Ovary (tissue), 9 donors: Measurements from ENCODE around the gene STIP1. TPM values are rescaled to one million over a fixed set of nuclear protein-coding genes. Genes with fewer than 3 reads are reported as not detected.

ENCODE experiments used
- DNase-seq, 5 donors: peaks; one replicate each; pipeline ENCODE4 v3.0.0-alpha.2; 2019 to 2020
- H3K27ac ChIP-seq, 2 donors: fragments of 200-600 bp; one replicate each; pipeline versions ENCODE4 v1.5.1 to v1.8.0; 2019 to 2022
- H3K27me3 ChIP-seq: fragments of 200-600 bp; one replicate; pipeline ENCODE4 v1.8.0; 2022
- H3K36me3 ChIP-seq: fragments of 200-600 bp; sonication (generic); one replicate; pipeline ENCODE4 v1.5.1; 2019
- H3K4me1 ChIP-seq: one replicate; pipeline ENCODE4 v1.8.1; 2013; ENCODE audit warnings: mild to moderate bottlenecking, moderate library complexity; ENCODE audit not compliant: insufficient read depth
- H3K4me3 ChIP-seq: fragments of 200-600 bp; sonication (generic); one replicate; pipeline ENCODE4 v1.5.1; 2017
- H3K9me3 ChIP-seq, 2 donors: fragments of 200-600 bp in 1 of 2; sonication (generic) in 1 of 2; one replicate each; pipeline versions ENCODE4 v1.5.1 to v1.8.1; 2013 to 2019; ENCODE audit warnings: mild to moderate bottlenecking in 1 of 2, moderate library complexity in 1 of 2
- EP300 ChIP-seq: sonication (generic); formaldehyde crosslinking; IDR thresholded peaks from one replicate; pipeline ENCODE4 v1.6.1; 2017; ENCODE audit warnings: antibody characterized with exemption
- POLR2A ChIP-seq: fragments of 450-650 bp; IDR thresholded peaks from one replicate; pipeline ENCODE4 v1.6.1; 2017; ENCODE audit warnings: antibody characterized with exemption, mild to moderate bottlenecking, moderate library complexity
- WGBS, 3 donors: extraction: QIAGEN DNeasy Blood & Tissue Kit in 1 of 3; methylation state at CpG; one replicate each; pipeline versions ENCODE4 v1.1.5 to v1.1.7; 2013 to 2017; 5-methylcytosine and 5-hydroxymethylcytosine counted together
- intact Hi-C, 4 donors: fragments of 100-400 bp; cut with DNase I; formaldehyde crosslinking; loops; one replicate each; pipeline versions ENCODE4 v1.11.0 to v1.15.1; 2022 to 2023
- polyA plus RNA-seq, 2 donors: library from polyadenylated mRNA; stranded (reverse); fragments of 200-250 nt in 1 of 2; fragments of 350-450 nt in 1 of 2; fragmentation: Illumina TruSeq in 1 of 2; extraction: RNeasy Lipid Tissue Mini Kit (QIAGEN cat#74804) in 1 of 2; gene quantifications; one replicate each; pipeline ENCODE4 v1.2.3, GENCODE V29; 2013 to 2014
- total RNA-seq, 7 donors: library from RNA; depleted of rRNA in 2 of 7; stranded (reverse); fragments of >200 nt in 2 of 7; fragmentation: NEBNext Ultra II Directional in 3 of 7; extraction: Animal tissue kit (Norgen Biotek cat#: 25700) in 3 of 7; gene quantifications; one replicate each; pipeline versions ENCODE4 v1.1.0 to v1.2.4, GENCODE V29; 2016 to 2023
- TF ChIP-seq, protein P1 (sequence below), 3 donors: fragments of 450-650 bp in 2 of 3; fragments of 200-600 bp in 1 of 3; IDR thresholded peaks; one replicate each; pipeline versions ENCODE4 v1.5.1 to v1.8.0; 2016 to 2022; ENCODE audit warnings: antibody characterized with exemption in 3 of 3, mild to moderate bottlenecking in 1 of 3
- donor health status: DM: no; HTN: no; CAD: no; lungs with moderate emphysema.
- donor health status: DM: no; HTN: no; CAD: no.
- donor health status: Bipolar disorder and iron deficiency.
- donor health status: DM: yes; HTN: yes; CAD: no.
- donor health status: DM: no; HTN: no; CAD: no.
- donor health status: DM: yes; HTN: yes; CAD: no.

The STIP1 gene
- total and polyA plus RNA-seq, 9 donors: 48.4 to 238 (median 111) TPM

DNA sequence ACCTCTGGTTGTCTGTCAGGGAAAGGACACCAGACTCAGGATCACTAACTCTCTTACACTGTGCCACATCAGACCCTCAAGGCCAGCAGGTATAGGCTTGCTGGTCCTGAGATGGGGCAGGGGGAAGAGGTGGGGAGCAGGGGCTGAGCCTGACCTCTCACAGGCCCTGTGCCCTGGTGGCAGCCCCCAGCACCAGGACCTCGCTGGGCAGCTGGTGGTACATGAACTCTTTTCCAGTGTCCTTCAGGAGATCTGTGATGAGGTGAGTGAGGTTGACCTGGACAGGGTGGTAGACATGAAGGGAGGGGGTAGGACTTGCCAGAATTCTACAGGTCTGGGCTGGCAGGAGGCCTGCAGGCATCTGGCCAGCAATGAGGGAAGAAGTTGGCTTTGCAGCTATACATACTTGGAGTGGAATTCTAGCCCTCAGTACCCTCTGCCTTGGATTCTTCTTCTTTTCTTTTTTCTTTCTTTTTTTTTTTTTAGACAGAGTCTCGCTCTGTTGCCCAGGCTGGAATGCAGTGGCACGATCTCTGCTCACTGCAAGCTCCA lies 41.5 kb downstream of the STIP1 start:
- H3K27me3 ChIP-seq: no peaks in the 10 kb centered on the region
- H3K4me1 ChIP-seq: peaks cover 25% of the 10 kb centered on the region
- peak overlapping the region in 1 of 2 donors; percentile 62 for H3K27ac ChIP-seq
- H3K9me3 ChIP-seq: no peaks in the 10 kb centered on the region
- 75 to 83% (median 76%) methylated on average over 3 of the region's 3 CpGs for WGBS, 3 donors
- peak in 2 of 5 donors; percentile 24 to 30 for DNase-seq
- no peaks in the 10 kb centered on the region for H3K36me3 ChIP-seq
- H3K4me3 ChIP-seq: no peak overlapping the region
- TF ChIP-seq POLR2A: no peak
- TF ChIP-seq EP300: no peak
- TF ChIP-seq, protein P1, sequence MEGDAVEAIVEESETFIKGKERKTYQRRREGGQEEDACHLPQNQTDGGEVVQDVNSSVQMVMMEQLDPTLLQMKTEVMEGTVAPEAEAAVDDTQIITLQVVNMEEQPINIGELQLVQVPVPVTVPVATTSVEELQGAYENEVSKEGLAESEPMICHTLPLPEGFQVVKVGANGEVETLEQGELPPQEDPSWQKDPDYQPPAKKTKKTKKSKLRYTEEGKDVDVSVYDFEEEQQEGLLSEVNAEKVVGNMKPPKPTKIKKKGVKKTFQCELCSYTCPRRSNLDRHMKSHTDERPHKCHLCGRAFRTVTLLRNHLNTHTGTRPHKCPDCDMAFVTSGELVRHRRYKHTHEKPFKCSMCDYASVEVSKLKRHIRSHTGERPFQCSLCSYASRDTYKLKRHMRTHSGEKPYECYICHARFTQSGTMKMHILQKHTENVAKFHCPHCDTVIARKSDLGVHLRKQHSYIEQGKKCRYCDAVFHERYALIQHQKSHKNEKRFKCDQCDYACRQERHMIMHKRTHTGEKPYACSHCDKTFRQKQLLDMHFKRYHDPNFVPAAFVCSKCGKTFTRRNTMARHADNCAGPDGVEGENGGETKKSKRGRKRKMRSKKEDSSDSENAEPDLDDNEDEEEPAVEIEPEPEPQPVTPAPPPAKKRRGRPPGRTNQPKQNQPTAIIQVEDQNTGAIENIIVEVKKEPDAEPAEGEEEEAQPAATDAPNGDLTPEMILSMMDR (IDR thresholded peaks at IDR 0.05): no peak
- intact Hi-C loops: no loop called here

DNA sequence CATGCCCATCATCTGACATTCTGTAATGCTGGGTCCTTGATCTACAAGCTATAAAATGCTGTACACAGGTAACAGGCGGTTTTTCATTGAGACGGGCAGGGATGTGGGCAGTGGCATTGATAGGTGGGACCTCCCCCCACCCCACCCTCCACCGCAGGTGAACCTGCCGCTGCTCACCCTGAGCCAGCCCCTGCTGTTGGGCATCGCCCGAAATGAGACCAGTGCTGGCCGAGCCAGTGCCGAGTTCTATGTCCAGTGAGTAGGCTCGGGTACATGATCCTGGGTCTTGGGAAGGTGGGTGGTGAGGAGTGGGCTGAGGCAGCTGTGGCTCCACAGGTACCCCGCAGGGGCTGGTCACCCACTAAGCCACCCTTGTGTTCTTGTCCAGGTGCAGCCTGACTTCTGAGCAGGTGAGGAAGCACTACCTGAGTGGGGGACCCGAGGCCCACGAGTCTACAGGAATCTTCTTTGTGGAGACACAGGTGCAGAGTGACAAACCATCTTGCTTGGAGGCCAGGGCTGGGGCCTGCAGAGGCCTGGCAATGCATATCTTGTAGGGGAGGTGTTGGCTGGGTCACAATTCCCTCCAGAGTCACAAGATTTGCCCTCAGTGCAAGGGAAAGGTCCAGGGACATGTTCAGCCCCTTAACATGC lies 43.2 kb downstream of the STIP1 start:
- TF ChIP-seq POLR2A: no peak
- TF ChIP-seq, protein P1 (IDR thresholded peaks at IDR 0.05): no peak
- TF ChIP-seq EP300: no peak
- no peaks in the 10 kb centered on the region for H3K27me3 ChIP-seq
- peak in 3 of 5 donors; percentile 31 to 43 (median 41) for DNase-seq
- 80 to 92% (median 83%) methylated on average over 10 to 12 of the region's 12 CpGs for WGBS, 3 donors
- H3K4me1 ChIP-seq: peaks cover 29% of the 10 kb centered on the region
- no peaks in the 10 kb centered on the region for H3K36me3 ChIP-seq
- H3K27ac ChIP-seq: no peak overlapping the region
- H3K9me3 ChIP-seq: no peaks in the 10 kb centered on the region
- intact Hi-C loops: no loop called here
- H3K4me3 ChIP-seq: no peak overlapping the region

DNA sequence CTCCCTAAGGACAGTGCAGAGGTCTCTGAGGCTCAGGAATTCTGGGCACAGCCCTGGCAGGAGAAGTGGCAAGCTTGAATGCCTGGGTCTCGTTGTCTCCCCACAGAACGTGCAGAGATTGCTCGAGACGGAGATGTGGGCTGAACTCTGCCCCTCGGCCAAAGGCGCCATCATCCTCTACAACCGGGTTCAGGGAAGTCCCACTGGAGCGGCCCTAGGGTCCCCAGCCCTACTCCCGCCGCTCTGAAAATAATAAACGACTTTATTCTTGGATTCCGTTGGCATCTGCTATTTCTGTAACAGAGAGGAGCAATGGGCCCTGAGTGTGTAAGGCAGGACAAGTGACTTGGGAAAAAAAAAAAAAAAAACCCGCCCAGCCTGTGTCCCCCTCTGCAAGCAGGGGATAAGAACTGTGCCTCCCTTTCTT lies 43.8 kb downstream of the STIP1 start:
- Histone ChIP-seq H3K27me3 (no peaks in the 10 kb centered on the region), H3K36me3 (no peaks in the 10 kb centered on the region), H3K27ac (peak overlapping the region; percentile 91 to 93), H3K9me3 (no peaks in the 10 kb centered on the region), H3K4me3 (peak overlapping the region; percentile 52), H3K4me1 (peaks cover 29% of the 10 kb centered on the region)
- intact Hi-C loops: no loop called here
- DNase-seq: peak in 2 of 5 donors; percentile 33 to 48
- no peak for TF ChIP-seq EP300
- TF ChIP-seq POLR2A: no peak
- TF ChIP-seq, protein P1 (IDR thresholded peaks at IDR 0.05): no peak
- 19 to 30% (median 25%) methylated on average over 13 of the region's 13 CpGs for WGBS, 3 donors

DNA sequence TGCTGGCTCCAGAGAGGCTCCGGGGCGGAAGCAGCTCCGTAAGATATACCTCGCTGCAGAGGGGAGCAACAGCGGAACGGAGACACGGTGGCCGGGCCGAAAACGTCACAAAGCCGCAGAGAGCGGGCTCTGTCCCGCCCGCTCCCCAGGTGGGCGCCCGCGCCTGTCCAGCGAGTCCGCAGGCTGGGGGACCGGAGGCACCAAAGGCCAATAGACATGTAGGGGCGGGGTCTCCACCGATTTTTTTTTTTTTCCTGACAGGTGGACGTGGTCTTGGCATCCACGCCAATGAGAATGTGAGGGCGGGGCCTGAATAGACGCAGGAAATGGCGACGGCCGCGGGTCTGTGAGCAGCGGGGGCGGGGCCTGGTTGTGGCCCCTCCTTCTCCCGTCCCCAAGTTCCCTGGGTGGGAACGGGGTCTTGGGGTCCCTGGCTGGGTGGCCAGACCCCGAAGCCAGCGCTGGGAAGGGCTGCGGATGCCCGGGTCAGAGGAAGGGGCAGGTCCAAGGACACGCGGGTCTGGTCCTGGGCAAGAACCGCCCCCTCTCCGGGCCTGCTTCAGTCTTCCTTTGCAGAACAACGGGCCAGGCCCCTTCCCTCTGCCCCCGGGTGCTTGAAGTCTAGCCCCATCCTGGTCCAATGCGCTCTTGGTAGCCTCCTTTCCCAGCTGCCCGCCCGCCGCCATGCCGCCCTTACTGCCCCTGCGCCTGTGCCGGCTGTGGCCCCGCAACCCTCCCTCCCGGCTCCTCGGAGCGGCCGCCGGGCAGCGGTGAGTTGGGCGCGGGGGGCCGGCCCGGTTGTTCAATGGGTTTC lies 44.4 kb downstream of the STIP1 start, which contains the start of gene DNAJC4:
Gene DNAJC4, plus strand, starts transcription at position 378 of the 814 bp plus-strand sequence. Its CDS starts 307 bp downstream, at position 685.
- TF ChIP-seq, protein P1 (IDR thresholded peaks at IDR 0.05): no peak
- TF ChIP-seq POLR2A: peak; percentile 59
- Histone ChIP-seq H3K4me1 (peaks cover 27% of the 10 kb centered on the region), H3K27me3 (no peaks in the 10 kb centered on the region), H3K36me3 (no peaks in the 10 kb centered on the region), H3K4me3 (peak within 1 kb of the TSS; percentile 52), H3K9me3 (no peaks in the 10 kb centered on the region), H3K27ac (peak within 1 kb of the TSS; percentile 91 to 93)
- 0 to 1% (median 0%) methylated on average over 59 to 62 of the region's 62 CpGs for WGBS, 3 donors
- intact Hi-C loops: no loop called here
- peak; percentile 92 to 95 (median 94) for DNase-seq
